Measurements from ENCODE around the gene ATG7.

DNA sequence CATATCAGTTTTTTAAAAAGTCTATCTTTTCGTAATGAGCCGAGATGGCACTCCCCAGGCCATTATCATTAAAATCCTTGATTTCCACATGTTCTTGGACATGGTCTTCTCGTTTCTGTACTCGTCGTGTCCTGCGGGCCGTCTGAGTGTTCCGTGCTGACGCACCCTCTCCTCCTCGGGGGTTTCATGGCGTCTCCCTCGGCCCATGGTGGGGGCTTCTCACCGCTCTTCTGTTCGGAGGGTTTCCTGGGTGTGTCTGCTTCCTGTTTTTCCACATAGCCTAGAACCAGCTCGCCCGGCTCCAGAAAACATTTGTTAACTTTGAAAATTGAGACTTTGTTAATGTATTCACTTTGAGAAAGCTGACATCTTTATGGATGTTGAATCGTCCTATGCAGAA lies 278.8 kb downstream of the ATG7 start:
- TF ChIP-seq, protein P1, sequence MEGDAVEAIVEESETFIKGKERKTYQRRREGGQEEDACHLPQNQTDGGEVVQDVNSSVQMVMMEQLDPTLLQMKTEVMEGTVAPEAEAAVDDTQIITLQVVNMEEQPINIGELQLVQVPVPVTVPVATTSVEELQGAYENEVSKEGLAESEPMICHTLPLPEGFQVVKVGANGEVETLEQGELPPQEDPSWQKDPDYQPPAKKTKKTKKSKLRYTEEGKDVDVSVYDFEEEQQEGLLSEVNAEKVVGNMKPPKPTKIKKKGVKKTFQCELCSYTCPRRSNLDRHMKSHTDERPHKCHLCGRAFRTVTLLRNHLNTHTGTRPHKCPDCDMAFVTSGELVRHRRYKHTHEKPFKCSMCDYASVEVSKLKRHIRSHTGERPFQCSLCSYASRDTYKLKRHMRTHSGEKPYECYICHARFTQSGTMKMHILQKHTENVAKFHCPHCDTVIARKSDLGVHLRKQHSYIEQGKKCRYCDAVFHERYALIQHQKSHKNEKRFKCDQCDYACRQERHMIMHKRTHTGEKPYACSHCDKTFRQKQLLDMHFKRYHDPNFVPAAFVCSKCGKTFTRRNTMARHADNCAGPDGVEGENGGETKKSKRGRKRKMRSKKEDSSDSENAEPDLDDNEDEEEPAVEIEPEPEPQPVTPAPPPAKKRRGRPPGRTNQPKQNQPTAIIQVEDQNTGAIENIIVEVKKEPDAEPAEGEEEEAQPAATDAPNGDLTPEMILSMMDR (IDR thresholded peaks at IDR 0.05; ENCODE audit: low read depth, low read length, poor library complexity, severe bottlenecking): no peak
- no peak for TF ChIP-seq EZH2phosphoT487 (IDR thresholded peaks at IDR 0.05; ENCODE audit: borderline replicate concordance, low read length)

Measured in DOHH2 (cell line).